DMS114 treated with DMSO at 0.1 percent for 48 hours (cell line): Measurements from ENCODE around the gene CCDC167.
"Not testable (repeated sequence)": the region's sequence is repeated elsewhere in the genome, so short reads cannot be mapped to it uniquely, and the experiment has no call there.

Experiments used
- DNase-seq: peaks from one replicate; lab custom pipeline; 2025; ENCODE audit not compliant: unreplicated experiment; lab: John Stamatoyannopoulos, UW

CCDC167 gene

DNA sequence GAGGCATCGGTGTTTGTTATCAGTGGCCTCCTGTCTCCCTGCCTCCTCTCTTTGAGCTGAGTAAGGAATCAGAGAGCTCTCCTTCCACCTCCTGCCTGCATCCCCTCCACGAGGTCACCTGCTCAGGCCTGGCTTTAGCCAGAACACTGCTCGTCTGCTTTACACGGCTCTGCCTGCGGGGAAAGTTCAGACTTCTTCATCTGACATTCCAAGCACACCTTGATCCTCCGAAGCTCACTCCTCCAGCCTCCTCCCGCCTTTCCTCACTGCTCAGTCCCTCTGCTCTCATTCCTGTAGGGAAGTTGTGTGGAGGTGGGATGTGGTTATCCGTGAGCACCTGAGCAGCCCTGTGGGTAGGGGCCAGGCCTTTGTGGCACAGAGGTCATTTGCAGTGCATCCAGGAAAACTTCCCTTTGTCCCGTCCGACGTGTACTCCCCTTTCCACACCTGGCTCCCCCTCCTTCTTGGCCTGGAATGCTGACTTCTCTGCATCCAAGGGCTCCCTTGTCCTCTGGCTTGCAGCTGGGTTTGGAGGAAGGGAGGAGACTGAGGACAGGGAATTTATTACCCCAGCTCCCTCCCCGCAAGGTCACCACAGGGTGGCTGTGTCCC, 12.8 kb upstream of the CCDC167 start:
- no peak for DNase-seq

GRCh38 chr6:37511910-37512399, 12.3 kb upstream of the CCDC167 start:
- DNase-seq, result no peak

GRCh38 chr6:37511201-37511600, 11.5 kb upstream of the CCDC167 start:
- DNase-seq, result no peak

DNA sequence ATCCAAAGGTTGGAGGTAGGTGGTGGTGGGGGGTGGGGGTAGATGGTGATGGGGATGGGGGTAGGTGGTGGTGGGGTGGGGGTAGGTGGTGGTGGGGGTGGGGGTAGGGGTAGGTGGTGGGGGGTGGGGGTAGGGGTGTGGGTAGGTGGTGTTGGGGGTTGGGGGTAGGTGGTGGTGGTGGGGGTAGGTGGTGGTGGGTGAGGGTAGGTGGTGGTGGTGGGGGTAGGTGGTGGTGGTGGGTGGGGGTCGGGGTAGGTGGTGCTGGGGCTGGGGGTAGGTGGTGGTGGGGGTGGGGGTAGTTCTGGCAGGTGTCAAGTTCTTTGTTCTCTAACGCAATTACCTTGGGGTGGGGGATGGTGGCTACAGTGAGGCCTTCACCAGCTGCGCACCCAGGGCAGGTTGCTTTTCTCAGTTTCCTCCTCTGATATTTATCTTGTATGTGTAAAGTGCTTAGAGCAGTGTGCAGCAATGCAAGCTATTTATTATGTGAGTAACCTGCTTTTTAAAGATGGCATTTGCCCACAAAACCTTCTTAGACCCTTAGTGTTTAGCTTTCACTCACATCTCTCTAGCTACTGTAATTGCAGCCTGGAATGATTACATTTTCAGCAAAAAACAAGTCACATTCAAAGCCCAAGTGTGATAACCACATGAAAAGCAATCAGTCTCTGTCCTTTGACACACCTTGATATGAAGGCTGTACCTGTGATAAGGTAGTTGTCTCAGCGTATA, 8.2 kb upstream of the CCDC167 start:
- no peak for DNase-seq

GRCh38 chr6:37507077-37507476, 7.4 kb upstream of the CCDC167 start:
- no peak for DNase-seq

GRCh38 chr6:37506479-37506878, 6.8 kb upstream of the CCDC167 start:
- DNase-seq, result no peak

DNA sequence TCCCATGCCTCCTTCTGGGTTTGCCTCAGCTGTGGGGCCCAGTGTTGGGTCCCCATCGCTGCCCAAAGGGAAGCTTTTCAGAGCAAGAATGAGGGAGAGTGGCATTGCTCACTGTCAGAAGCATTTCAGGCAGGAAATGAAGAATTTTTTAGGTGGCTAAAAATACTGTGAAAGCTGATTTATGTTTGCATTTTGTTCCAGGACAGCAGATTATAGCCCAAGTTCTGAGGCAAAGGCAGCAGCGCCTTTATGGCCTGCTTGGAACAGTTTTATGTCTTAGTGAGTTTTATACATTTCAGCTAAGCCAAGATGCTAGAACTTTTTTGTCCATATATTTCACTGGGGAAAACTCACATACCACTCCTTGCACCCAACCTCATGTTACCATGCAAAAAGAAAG, 4.3 kb upstream of the CCDC167 start:
- DNase-seq, result no peak

DNA sequence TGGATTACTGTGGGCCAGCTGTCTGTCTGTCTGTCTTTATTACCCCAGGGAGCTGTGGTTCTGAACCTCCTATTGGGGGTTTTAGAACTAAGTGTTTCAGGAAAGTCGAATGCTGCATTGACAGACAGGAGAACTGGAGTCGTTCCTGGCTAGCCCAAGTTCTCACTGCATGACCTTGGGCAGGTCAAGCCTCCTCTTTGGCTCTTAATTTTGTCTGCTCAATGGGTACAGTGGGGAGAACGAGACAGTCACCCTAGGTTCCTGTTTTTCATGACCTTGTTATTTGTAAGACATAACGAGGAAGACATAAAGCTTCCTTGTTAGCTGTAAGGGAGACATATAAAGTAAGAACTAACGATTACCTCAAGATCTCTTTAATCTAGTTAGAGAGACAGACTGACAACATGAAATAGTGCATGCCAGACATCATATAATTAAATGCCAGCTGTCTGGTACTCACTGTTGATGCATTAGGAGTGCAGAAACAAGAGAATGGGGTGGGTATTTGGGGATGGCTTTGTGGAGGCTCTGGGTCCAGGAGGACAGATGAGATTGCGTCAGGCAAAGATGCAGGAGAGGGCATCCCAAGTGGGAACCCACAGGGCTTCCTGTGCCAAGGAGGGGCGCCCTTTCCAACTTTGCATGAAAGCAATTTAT, 3.7 kb upstream of the CCDC167 start:
- DNase-seq, result no peak

GRCh38 chr6:37502703-37503291, 3.1 kb upstream of the CCDC167 start:
- DNase-seq, result no peak

DNA sequence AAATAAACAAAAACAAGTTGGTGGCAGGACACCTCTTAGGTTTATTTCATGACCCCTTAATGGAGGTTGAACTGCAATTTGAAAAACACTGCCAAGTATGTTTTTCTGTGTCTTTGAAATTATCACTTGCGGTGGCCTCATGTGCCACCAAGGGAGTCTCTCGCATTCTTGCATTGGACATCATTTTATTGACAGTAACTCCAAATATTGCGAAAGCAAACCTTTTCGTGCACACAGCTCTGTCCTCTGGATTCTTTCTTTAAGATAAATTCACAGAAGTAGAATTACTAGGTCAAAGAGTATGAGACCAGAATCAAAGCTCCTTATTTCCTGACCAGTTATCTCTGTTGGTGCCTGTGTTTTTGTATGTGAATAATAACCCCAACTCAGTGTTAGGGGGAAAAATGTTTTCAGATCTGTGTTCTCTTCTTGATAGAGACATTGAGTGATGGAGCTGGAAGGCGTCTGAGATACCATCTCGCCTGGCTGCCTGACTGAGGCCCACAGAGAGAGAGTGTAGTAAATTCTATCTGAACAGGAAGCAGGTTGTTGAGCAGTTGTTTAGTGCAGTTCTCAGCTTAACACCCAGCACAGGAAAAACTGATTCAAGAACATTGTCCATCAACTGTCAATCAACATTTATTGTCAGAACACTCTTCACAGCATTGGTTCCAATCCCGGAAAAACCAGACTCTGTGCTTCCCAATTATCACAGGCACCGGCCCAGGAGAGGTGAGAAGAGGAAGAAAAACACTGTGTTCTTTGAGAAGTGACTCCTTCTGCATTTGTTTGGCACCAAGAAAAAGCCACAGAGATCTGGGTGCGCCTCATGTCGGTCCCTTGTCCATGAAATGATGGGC, 2.2 kb upstream of the CCDC167 start:
- no peak for DNase-seq

- DNase-seq, result not testable (repeated sequence)
Observed at GRCh38 chr6:37500904-37501303, 1.2 kb upstream of the CCDC167 start.

- no peak for DNase-seq
Observed at GRCh38 chr6:37500294-37500608, 558 bp upstream of the CCDC167 start.

GRCh38 chr6:37496951-37497885, 2.5 kb downstream of the CCDC167 start:
- DNase-seq, result peak; percentile 27

GRCh38 chr6:37495244-37495934, 4.3 kb downstream of the CCDC167 start:
- DNase-seq, result no peak

DNA sequence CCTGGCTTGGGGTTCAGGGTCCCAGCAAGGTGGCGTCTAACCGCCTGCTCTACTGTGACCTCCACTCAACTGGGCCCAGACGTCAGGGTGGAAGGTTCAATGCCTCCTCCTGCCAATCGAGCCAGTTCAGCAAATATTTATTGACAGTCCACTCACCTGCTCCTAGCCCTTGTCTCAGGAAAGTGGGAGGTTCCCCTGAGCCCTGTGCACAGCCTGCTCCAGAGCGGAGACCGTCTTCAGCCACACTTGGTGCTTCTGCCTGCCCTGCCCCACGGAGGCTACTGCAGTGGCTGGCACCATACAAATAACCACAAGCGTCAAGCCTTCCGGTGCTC, 6.1 kb downstream of the CCDC167 start:
- DNase-seq, result no peak

- DNase-seq, result no peak
Observed at GRCh38 chr6:37492991-37493660, 6.6 kb downstream of the CCDC167 start.

DNA sequence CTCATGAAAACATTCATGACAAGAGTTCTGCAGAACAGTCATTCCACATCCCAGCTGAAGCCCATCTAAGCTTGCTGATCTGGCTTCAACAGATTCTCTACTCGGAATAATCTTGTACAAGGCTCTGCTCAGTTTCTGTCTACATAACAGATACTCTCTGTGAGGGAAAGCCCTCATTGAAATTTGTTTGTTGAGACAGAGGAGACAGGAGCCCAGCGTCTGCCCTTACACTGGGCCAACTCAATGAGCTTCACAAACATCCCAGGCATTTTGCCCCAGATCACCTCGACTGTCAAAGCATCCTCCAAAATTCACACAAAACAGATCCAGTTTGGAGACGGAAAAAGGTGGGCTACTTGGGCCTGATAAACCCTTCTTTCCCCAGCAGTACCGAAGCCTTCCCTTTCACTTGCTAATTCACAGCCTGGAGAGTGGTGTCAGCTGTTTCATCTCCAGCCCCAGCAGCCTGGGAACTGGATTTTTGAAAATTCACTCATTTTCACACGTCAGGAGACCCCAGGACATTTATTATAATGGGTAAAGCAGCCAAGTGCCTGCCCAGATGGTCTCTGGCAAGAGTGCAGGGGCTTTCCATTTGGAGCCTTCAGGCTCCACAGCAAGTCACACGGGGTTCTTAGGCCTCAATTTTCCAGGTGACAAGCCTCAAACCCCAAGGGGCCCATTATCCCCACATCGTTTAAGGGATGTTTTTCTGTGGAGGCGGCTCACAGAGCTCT, 7.3 kb downstream of the CCDC167 start:
- DNase-seq, result no peak

DNA sequence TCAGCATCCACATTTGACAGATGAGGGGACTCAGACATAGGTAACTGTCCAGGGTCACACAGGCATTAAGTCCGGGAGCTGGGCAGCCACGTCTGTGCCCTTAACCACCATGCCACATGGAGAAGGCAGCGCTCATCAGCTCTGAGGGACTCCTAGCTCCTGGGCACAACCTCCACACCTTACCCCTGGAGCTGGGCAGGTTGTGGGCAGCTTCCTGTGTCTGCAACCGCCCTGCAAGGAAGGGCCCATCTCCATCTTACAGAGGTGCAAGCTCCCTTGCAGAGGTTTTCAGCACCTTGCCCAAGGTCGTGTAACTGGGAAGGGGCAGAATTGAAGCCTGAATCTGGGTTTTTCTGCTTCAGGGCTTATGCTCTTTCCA, 7.9 kb downstream of the CCDC167 start:
- no peak for DNase-seq
